K562 (cell line): ENCODE results near the gene LINGO3. TPM values are rescaled to one million over a fixed set of nuclear protein-coding genes. Genes with fewer than 3 reads are reported as not detected.

ENCODE experiments used
- BRF2 ChIP-seq: IDR thresholded peaks from 3 replicates; pipeline ENCODE4 v1.6.1; 2011; ENCODE audit warnings: borderline replicate concordance, mild to moderate bottlenecking; ENCODE audit not compliant: insufficient read length, insufficient read depth
- CBFB ChIP-seq: sonication (generic); formaldehyde crosslinking; IDR thresholded peaks from 2 replicates; pipeline ENCODE4 v1.4.0; 2020; ENCODE audit warnings: mild to moderate bottlenecking, missing genetic modification reagents
- CHCHD3 ChIP-seq: fragments of 250-450 bp; sonication (Bioruptor Pico); IDR thresholded peaks from 2 replicates; pipeline ENCODE4 v2.1.2; 2022; ENCODE audit warnings: mild to moderate bottlenecking
- HINFP ChIP-seq: fragments of 450-650 bp; conservative IDR thresholded peaks from 2 replicates; pipeline ENCODE4 v1.6.1; 2016; ENCODE audit warnings: missing genetic modification characterization, low read depth, mild to moderate bottlenecking, control low read depth, missing compliant biosample characterization
- MCM3 ChIP-seq: fragments of 450-650 bp; IDR thresholded peaks from 2 replicates; pipeline ENCODE4 v1.6.1; 2016
- MGA ChIP-seq: fragments of 450-650 bp; IDR thresholded peaks from 2 replicates; pipeline ENCODE4 v1.6.1; 2016; ENCODE audit warnings: mild to moderate bottlenecking, moderate library complexity
- NFIX ChIP-seq: fragments of 250-450 bp; sonication (Bioruptor Pico); IDR thresholded peaks from 2 replicates; pipeline ENCODE4 v1.4.0; 2020; ENCODE audit warnings: low read depth, mild to moderate bottlenecking, moderate library complexity
- ZNF398 ChIP-seq: fragments of 250-450 bp; sonication (Bioruptor Pico); IDR thresholded peaks from 2 replicates; pipeline ENCODE4 v1.8.0; 2021; ENCODE audit warnings: moderate library complexity, mild to moderate bottlenecking, inconsistent platforms
- ZNF785 ChIP-seq: fragments of 250-450 bp; sonication (Bioruptor Pico); IDR thresholded peaks from 2 replicates; pipeline ENCODE4 v1.4.0; 2020; ENCODE audit warnings: mild to moderate bottlenecking
- ZSCAN29 ChIP-seq: fragments of 450-650 bp; IDR thresholded peaks from 2 replicates; pipeline ENCODE4 v1.6.1; 2017
- polyA plus RNA-seq, 8 experiments: library from polyadenylated mRNA; depleted of rRNA in 4 of 8; stranded (reverse) in 5 of 8; unstranded in 3 of 8; fragments of >200 nt; fragmentation: Nextera tagmentation in 2 of 8; fragmentation: Illumina TruSeq in 1 of 8; extraction: Ambion mirVana in 2 of 8; extraction: Trizol in 1 of 8; gene quantifications; 2 replicates each; pipeline versions ENCODE4 v1.2.1 to v1.2.3, GENCODE V29; 2011 to 2014; ENCODE audit warnings: inconsistent platforms in 1 of 8, missing spikeins in 1 of 8
- total RNA-seq, 7 experiments: library from RNA; depleted of rRNA in 6 of 7; stranded (reverse); fragments of >200 nt in 6 of 7; fragmentation: Illumina TruSeq in 2 of 7; extraction: Trizol in 2 of 7; gene quantifications; 2 replicates each; pipeline versions ENCODE4 v1.2.1 to v1.2.3, GENCODE V29; 2011 to 2021; ENCODE audit warnings: low replicate concordance in 1 of 7

LINGO3 gene
- total and polyA plus RNA-seq, 9 of the 15 experiments (the other 6 are each of a cell fraction or from before 2014, with no cell fraction given): 0.03 to 0.05 (median 0.03) TPM; not detected in 6

DNA sequence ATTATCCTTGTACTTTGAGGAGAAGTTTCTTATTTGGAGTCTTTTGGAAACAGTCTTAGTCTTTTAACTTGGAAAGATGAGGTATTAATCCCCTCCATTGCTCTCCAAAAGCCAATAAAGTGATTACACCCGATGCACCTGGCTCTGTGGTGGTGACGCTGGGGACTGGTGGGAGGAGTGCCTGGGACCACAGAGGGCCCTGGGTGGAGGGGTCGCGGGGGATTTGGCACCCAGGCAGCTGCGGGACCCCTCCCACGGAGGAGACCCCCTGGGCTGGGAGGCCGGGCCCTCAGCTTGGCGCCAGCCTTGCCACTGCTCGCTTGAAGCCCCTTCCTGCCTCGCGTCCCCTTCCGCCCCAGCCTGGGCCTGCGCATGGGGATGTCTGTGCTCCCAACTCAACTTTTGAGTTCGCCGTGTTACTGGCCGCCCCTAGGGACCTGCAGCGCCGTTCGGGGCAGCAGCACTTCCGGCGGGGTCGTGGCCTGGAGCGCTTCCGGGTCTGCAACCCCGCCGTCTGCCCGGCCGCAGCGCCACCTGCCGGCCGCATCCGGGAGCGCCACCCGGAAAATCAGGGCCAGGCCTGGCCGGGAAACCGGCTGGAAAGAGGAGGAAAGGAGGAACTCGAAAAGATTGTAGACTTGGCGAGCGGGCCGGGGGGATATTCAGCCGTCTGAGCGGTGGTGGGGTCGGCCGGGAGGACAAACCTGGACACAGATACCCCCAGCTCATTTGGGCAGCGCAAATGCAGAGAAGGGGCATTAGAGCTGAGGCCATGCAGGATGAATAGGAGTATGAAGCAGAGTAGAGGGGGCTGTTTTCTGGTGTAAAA is 34.4 kb downstream of the LINGO3 start (continued):
- TF ChIP-seq MGA (no peak), MCM3 (no peak), ZNF398 (CRISPR knock-in tag) (no peak), NFIX (CRISPR knock-in tag) (no peak), ZNF785 (CRISPR knock-in tag) (no peak), CBFB (CRISPR knock-in tag) (no peak), ZSCAN29 (no peak), HINFP (tag) (no peak), CHCHD3 (CRISPR knock-in tag) (no peak), BRF2 (no peak)
